ENCODE data around the gene PSG1.
"Not testable (repeated sequence)": the region's sequence is repeated elsewhere in the genome, so short reads cannot be mapped to it uniquely, and the experiment has no call there.

Gene PSG1

DNA sequence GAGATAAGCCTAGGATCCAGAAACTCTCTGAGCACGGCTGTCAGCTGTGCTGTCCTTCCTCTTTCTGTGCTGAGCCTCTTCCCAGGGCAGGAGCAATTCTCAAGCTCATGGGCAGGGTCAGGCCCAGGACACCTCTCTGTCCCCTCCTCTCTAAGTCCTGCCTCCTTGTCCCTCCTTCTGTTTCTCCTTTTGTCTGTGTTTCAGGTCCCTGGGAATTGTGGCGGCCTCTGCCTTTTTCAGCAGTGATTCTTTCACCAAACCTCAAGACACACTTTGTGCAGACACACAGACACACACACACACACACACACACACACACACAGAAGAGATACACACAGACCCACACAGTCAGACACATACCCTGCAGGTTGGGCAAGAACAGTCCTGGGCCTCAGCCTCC is at the start of gene PSG1:
TSS of gene PSG1 (minus strand) at position 101 of the 400 bp plus-strand sequence. CDS start 132 bp downstream, outside the sequence.
- no peak for DNase-seq

DNA sequence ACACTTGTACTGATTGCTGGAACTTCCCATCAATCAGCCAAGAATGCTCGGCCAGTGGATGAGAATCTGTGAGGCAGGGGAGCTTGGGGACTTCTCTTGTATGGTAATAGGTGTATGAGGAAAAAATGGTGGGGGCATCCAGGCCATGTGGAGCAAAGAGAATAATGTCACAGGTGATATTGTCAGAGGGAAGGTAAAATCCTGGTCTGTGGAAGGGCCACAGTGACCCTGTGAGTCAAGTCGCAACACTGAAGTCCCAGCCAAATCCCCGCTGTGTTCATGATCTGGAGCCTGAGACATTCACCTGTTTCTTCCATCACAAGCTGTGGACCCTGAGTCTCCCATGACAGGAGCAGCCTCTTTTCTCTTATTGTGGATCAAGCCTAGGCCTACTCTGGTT is 49.4 kb upstream of the PSG1 start:
- DNase-seq, result no peak

DNA sequence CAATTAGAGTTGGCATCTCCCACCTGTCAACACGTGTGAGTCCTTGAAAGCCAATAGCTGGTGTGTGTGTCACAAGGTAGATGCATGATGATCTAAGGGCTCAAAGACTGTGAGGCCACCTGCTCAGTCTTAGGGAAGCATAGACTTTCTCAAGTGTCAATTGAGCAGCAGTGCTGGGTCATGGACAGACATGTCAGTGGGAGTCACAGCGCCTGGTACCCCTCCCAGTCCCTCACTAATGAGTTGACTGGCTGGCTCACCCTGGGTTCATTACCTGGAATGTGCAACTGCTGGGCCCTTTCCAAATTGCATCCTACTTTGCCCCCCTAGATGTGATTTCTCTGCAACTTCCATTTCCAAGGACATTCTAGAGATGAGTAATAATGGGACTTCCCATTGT is 47.3 kb upstream of the PSG1 start:
- DNase-seq, result no peak

DNA sequence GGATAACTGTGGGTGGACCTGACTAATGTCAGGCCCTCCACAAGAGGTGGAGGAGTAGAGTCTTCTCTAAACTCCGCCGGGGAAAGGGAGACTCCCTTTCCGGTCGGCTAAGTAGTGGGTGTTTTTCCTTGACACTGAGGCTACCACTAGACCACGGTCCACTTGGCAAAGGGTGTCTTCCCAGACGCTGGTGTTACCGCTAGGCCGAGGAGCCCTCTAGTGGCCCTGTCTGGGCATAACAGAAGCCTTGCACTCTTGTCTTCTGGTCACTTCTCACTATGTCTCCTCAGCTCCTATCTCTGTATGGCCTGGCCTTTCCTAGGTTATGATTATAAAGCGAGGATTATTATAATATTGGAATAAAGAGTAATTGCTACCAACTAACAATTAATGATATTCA is 43.6 kb upstream of the PSG1 start:
- peak; percentile 69 for DNase-seq

DNA sequence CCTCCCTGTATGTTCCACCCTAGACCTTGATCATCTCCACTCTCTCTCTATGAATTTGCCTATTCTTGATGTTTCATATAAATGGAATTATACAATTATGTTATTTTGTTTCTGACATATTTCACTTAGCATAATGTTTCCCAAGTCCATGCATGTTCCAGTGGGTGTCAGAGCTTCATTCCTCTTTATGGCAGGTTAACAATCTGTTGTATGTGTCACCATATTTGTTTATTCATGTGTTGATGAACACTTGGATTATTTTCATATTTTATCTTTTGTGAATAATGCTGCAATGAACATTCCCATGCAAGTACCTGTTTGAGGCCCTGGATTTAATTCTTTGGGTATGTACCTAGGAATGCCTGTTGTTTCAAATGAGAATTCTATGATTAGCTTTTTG is 41.5 kb upstream of the PSG1 start:
- not testable (repeated sequence) for DNase-seq

DNA sequence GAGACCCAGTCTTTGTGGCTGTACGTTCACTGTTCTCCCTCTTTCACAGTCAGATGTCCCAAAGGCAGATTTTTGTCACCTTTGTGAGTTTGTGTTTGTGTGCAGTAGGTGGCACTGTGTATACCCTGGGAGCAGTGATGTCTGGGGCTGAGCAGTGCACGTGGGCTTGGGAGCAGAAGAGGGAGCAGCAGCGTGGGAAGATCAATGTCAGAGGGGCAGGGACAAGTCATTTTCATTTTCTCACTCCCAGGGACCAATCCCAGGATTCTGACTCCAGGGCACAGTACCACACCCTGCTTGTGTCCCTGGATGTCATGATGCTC is 40.2 kb upstream of the PSG1 start:
- no peak for DNase-seq

DNA sequence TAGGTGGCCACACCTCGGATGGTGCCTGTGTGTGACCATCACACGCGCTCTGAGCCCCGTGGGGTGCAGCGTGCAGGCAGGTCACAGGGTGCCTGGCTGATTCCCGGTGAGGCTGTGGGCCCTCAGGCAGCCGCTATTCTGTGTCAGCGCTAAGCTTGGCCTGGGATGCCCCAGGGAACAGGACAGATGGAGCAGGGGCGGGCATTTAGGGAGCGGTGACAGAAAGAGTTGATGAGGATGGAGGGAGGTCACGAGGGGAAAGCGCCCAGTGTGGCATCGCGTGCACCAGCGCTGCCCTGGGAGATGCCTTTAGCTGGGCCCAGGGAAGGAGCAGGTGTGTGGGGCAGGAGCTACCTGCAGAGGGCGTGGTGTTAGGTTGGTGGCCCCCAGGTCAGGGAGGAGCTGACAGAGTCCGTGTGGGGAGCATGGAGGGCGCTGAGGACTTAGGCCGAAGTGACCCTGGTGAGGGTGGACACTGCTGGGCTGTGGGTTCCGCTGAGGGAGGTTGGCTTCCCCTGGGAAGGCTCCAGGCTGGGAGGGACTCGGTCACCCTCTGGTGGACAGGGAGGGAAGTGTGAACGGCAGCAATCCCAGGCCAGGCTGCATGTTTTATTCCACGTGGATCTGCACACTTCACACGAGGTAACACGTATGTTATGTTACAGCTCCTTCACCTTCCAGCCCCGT is 39.7 kb upstream of the PSG1 start:
- not testable (repeated sequence) for DNase-seq

DNA sequence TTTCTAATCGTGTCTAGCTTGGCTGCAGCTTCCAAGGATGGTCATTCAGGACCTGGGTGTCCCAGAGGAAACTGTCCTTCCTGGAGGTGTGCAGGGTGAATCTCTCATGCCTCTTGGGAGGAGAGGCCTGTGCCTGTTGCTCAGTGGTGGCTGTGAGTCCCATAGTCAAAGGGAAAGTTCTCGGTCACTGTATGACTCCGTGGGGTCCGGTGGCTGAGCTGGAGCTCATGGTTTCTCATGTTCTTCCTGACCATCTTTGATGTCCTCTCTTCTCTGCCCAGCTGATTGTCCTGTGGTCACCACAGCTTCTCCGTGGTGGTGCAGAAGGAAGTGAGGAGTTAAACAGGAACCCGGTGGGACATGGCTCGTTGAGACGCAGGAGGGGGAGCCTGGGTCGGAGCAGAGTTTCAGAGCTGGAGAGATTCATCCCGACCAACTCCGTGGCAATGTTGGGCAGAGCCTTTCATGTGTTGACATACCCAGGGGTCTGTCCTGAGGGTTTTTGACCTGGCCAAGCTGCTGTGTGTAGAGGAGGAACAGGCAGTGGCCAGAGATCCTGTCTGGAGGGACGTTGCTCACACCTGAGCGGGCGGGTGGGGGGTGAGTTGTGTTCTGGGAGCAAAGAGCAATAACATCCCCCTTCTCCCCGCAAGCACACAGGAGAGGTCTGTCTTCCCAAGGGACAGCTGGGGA is 39.0 kb upstream of the PSG1 start:
- not testable (repeated sequence) for DNase-seq

DNA sequence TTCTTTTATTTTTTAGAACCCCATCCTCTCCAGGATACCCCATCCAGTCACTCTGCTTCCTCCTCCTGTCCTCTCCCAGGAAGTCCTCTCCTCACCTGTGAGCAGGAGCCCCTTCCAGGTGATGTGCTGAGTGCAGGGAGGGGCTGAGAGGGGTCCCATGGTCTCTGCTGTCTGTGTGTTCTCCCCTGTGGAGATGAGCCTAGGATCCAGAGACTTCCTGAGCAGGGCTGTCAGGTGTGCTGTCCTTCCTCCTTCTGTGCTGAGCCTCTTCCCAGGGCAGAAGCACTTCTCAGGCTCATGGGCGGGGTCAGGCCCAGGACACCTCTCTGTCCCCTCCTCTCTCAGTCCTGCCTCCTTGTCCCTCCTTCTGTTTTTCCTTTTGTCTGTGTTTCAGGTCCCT is 38.1 kb upstream of the PSG1 start, which contains the start of gene PSG6:
TSS of gene PSG6 (minus strand) at position 261 of the 400 bp plus-strand sequence. CDS start at position 159, 102 bp downstream.
- not testable (repeated sequence) for DNase-seq

DNA sequence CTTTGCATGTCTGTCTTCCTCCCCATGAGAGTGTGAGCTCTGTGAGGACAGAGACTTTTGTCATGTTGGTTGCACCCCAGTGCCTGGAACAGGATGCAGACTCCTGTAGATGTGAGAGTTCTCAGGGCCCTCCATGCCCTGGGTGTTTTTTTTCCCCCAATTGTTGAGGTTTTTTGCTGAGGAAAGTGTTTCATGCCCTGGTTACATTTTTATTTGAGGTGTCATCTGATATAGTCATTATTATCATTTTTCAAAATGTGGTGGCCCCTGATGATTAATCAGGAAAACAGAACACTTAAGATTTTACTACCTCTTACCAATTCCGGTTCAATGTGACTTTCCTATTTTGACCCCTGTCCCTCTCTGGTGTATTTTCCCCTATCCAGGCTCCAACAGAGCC is 37.4 kb upstream of the PSG1 start:
- not testable (repeated sequence) for DNase-seq

DNA sequence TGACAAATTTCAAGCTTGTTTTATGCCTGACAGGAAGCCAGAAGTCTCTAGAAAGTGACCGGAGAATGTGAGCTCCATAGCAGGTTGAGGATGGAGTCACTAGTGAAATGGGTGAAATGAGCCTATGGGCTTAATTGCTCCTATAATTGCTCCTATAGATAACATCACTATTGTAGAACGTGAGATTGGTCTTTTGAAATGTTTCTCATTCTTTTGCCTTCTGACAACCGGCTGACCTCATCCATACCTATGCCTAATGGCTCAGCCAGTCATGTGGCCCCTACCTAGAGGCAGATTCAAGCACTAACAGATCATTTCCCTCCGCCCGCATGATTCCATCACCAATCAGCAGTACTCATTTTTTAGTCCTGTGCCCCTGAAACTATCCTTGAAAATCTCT is 34.0 kb upstream of the PSG1 start:
- DNase-seq, result not testable (repeated sequence)

DNA sequence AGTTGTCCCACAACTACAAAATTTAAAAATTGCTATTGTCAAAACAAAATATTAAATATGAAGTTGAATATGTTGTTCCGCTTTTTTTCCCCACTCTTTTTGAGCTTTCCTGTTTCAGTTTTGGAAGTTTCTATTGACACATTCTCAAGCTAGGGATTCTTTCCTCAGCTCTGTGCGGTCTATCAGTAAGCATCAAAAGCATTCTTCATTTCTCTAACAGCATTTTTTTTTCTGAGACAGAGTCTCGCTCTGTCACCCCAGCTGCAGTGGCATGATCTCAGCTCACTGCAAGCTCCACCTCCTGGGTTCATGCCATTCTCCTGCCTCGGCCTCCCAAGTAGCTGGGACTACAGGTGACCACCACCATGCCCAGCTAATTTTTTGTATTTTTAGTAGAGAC is 33.4 kb upstream of the PSG1 start:
- not testable (repeated sequence) for DNase-seq

DNA sequence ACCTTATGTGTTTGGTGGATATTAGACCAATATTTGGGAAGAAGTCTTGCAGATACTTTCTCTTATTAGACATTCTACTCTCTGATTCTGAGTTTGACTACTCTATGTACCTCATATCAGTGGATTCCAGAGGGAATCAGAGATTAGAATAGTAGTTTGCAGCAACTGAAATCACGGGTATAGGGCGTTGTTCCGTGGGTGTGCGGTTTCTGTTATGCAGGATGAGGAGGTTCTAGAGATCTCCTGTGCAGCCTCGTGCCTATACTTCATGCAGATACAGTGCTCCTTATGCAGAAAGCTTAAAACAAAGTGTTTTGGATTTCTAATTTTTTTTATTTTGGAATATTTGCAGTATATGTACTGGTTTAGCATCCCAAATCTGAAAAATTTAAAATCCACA is 32.2 kb upstream of the PSG1 start:
- DNase-seq, result not testable (repeated sequence)

DNA sequence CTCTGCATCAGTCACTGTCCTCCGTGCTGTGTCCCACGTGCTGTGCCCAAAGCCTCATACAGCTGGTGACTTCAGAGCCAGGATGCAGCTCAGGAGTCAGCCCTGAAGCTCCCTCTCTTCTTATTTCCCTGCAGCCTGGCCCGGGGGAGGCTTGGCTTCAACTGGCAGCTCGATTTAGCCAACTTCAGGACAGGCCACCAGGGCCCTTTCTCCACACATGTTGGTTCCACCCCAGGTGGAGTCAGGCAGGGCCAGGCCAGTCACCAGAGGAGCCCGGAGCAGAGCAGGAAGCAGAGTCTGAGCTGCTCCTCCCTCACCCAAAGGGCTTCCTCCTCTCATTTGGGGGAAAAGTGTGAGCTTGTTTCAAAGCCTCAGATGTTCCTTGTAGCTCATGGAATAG is 26.6 kb upstream of the PSG1 start:
- not testable (repeated sequence) for DNase-seq

DNA sequence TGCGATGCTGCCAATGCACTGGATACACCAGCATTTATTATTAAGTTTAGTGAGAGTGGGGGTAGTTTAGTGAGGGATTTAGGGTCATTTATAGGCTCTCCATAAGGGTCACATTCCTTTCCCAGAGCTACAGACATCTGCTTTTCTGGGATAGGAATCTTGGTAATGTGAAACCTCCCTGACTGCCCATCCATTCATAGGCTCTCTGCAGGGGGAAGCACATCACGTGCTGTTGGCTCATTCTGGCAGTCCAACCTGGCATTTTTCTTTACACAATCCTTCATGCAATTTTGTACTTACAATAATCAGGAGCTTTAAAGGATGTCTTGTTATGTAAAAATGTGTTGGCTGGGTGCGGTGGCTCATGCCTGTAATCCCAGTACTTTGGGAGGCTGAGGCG is 21.0 kb upstream of the PSG1 start:
- not testable (repeated sequence) for DNase-seq

DNA sequence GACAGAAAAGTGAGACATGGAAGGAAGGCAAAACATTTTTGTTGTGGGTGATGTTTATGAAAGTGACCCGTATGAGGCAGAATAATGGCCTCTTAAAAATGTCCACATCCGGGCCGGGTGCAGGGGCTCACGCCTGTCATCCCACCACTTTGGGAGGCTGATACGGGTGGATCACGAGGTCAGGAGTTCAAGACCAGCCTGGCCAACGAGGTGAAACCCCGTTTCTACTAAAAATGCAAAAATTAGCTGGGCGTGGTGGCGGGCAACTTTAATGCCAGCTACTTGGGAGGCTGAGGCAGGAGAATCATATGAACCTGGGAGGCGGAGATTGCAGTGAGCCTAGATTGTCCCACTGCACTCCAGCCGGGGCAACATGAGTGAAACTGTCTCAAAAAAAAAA is 20.2 kb upstream of the PSG1 start:
- DNase-seq, result not testable (repeated sequence)

DNA sequence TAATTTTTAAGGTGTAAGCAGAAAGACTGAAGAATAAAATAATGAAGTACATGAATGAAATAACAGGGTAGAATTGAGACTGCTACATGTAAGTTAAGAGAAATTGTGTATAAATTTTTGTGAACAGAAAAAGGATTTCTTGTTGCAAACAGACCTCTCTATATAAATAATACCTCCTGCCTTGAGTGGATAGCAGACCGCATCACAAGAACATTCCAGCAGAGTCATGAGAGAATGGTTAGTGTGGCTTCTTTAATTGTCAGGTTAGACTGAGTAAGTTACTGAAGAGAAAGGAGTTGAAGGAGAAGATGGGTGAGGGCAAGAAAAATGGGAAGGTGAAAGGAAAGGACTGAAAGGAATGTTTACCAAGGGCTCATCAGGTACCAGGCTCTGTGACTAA is 19.6 kb upstream of the PSG1 start:
- not testable (repeated sequence) for DNase-seq

DNA sequence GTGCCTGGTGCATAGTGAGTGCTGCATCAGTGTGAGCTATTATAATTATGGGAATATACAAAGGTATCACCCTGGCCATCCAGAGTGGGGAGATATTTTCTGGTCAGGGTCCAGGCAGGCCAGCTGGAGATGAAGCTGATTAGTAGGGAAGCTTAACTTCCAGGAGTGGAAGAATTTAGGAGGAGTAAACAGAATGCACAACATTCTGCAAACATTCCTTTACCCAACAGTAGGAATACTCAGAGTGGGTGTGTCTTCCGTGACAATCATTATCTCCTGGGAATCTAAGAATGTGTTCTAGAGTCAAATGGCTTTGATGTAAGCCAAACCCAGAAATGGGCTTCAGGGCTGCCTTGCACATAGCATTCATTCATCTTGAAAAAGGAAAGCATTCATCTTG is 19.1 kb upstream of the PSG1 start:
- DNase-seq, result not testable (repeated sequence)

DNA sequence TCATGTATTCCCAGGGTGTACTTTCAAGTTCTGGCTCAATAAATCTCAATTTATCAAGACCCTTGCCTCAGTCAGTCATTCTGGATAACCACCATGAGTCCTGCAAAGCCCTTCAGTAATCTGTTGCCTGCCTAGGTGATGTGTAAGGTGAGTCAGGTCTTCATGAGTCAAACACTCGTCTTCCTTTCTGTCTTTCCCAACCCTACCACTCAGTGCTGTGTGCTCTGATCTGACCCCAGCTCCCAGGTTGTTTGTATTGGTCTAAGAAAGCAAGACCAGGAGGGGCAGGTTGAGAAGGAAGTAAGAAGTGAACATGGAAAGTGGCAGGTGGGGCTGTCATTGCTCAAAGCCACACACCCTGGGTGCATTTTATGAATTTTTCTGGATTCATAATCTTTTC is 18.2 kb upstream of the PSG1 start:
- not testable (repeated sequence) for DNase-seq

DNA sequence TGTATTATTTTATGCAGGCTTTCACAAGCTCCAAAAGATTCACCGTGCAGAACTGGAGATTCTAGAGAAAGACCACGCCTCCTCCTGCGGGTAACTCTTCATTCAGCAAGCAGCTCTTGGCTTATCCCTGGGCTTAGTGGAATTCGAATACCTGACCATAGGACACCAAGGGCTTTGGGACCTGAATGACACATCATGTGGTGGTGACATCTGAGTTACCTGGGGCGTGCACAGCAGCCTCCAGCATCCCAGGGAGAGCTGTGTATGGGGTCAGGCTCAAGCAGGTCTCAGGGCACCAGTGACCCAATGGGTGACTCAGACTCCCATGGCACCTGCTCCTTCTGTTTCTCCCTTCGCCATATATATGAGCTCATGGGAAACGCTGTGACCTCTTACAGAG is 10.9 kb upstream of the PSG1 start:
- not testable (repeated sequence) for DNase-seq

DNA sequence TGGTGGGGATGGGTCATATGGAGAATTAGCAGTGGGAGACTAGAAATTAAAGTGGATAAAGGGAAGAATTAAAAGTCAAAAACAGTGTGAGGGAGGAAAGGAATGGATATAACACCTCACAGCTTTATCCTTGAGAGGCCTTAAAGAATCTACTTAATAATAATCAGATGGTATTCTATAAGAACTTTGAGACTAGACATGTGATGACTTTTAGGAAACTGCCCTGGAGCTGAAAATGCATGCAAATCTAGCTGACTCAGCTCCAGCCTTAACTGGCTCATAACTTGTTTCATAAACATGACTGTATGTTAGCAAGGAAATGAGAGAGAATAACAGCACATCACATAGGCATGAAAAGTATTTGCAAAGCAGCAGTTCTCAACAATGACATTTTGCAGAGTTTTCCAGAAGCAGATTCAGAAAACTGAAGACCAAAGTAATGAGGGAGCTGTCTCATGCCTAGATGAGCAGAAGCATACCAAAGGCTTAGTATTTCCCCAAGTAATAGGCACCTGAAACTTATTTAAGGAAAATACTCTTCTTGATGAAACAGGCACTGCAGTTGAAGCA is 8.4 kb upstream of the PSG1 start:
- DNase-seq, result not testable (repeated sequence)

DNA sequence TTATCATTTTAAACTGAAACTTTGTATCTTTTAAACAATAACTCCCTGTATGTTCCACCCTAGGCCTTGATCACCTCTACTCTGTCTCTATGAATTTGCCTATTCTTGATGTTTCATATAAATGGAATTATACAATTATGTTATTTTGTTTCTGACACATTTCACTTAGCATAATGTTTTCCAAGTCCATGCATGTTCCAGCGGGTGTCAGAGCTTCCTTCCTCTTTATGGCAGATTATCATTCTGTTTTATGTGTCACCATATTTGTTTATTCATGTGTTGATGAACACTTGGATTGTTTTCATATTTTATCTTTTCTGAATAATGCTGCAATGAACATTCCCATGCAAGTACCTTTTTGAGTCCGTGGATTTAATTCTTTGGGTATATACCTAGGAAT is 3.2 kb upstream of the PSG1 start:
- not testable (repeated sequence) for DNase-seq

DNA sequence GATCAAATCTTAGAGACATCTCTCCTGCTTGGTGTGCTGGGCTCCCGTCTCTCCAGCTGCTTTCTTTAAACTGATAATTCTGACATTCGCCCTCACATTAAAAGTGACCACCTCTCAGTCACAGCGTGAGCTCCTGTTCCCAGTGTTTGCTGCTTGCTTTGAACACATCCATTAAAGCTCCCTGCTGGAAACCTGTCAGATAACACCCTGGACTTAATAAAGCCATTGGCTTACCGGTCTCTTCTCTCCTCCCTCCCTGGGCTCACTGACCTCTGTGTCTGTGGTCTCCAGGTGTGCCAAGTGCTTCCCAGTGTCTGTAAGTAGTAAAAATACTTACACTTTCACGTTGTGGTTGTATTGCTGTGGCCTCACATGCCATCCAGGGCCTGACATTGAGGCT is 2.5 kb upstream of the PSG1 start:
- DNase-seq, result not testable (repeated sequence)

DNA sequence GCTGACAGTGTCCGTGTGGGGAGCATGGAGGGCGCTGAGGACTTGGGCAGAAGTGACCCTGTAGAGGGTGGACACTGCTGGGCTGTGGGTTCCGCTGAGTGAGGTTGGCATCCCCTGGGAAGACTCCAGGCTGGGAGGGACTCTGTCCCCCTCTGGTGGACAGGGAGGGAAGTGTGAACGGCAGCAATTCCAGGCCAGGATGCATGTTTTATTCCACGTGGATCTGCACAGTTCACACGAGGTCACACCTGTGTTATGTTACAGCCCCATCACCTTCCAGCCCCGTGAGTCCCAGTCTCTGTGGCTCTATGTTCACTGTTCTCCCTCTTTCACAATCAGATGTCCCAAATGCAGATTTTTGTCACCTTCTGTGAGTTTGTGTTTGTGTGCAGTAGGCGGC is 1.8 kb upstream of the PSG1 start:
- peak; percentile 4 for DNase-seq
